NCI-H2029 treated with DMSO at 0.1 percent for 48 hours (cell line): ENCODE measurements around the gene INVS.
"Not testable (repeated sequence)": the region's sequence is repeated elsewhere in the genome, so short reads cannot be mapped to it uniquely, and the experiment has no call there.

Experiments
- DNase-seq: peaks from one replicate; lab custom pipeline; 2025; lab: John Stamatoyannopoulos, UW

Gene INVS

GRCh38 chr9:100098887-100099721, at the start of gene INVS, which contains the start of gene ERP44:
TSS of gene INVS (plus strand) at chr9:100099243. CDS start at chr9:100104522, 5,279 bp downstream.
TSS of gene ERP44 (minus strand) at chr9:100099000. CDS start at chr9:100098840, 160 bp downstream.
- peak; percentile 99 for DNase-seq

GRCh38 chr9:100049551-100049950, 49.5 kb upstream of the INVS start:
- no peak for DNase-seq

- no peak for DNase-seq
These were observed 46.7 kb upstream of the INVS start for GRCh38 chr9:100052375-100052774.

GRCh38 chr9:100056561-100056960, 42.5 kb upstream of the INVS start:
- DNase-seq: no peak

GRCh38 chr9:100057624-100058023, 41.4 kb upstream of the INVS start:
- DNase-seq: no peak

- no peak for DNase-seq
These were observed 40.1 kb upstream of the INVS start for GRCh38 chr9:100058699-100059579.

GRCh38 chr9:100062683-100063082, 36.4 kb upstream of the INVS start:
- not testable (repeated sequence) for DNase-seq

GRCh38 chr9:100063185-100063584, 35.9 kb upstream of the INVS start:
- no peak for DNase-seq

GRCh38 chr9:100064872-100065581, 34.0 kb upstream of the INVS start:
- DNase-seq: no peak

- no peak for DNase-seq
These were observed 32.5 kb upstream of the INVS start for GRCh38 chr9:100066539-100066938.

- not testable (repeated sequence) for DNase-seq
These were observed 31.1 kb upstream of the INVS start for GRCh38 chr9:100067990-100068389.

GRCh38 chr9:100069068-100069467, 30.0 kb upstream of the INVS start:
- DNase-seq: not testable (repeated sequence)

- no peak for DNase-seq
These were observed 28.7 kb upstream of the INVS start for GRCh38 chr9:100070104-100071041.

- DNase-seq: no peak
These were observed 27.8 kb upstream of the INVS start for GRCh38 chr9:100071271-100071670.

GRCh38 chr9:100072805-100073204, 26.2 kb upstream of the INVS start:
- no peak for DNase-seq

- no peak for DNase-seq
These were observed 24.9 kb upstream of the INVS start for GRCh38 chr9:100074093-100074492.

- DNase-seq: no peak
These were observed 24.1 kb upstream of the INVS start for GRCh38 chr9:100074989-100075388.

- not testable (repeated sequence) for DNase-seq
These were observed 22.8 kb upstream of the INVS start for GRCh38 chr9:100076256-100076655.

- DNase-seq: no peak
These were observed 16.3 kb upstream of the INVS start for GRCh38 chr9:100082782-100083181.

- no peak for DNase-seq
These were observed 15.5 kb upstream of the INVS start for GRCh38 chr9:100083448-100084127.

- DNase-seq: no peak
These were observed 15.0 kb upstream of the INVS start for GRCh38 chr9:100084128-100084453.
